HG02763 (cell line): ENCODE data around the gene TNKS2.
"Not testable (repeated sequence)": the region's sequence is repeated elsewhere in the genome, so short reads cannot be mapped to it uniquely, and the experiment has no call there.

ENCODE experiments used
- ATAC-seq: cut with Tn5 transposase; IDR thresholded peaks from one replicate; pipeline ENCODE4 v1.9.1; 2021; ENCODE audit warnings: mild to moderate bottlenecking, moderate library complexity; ENCODE audit not compliant: unreplicated experiment

TNKS2 gene

DNA sequence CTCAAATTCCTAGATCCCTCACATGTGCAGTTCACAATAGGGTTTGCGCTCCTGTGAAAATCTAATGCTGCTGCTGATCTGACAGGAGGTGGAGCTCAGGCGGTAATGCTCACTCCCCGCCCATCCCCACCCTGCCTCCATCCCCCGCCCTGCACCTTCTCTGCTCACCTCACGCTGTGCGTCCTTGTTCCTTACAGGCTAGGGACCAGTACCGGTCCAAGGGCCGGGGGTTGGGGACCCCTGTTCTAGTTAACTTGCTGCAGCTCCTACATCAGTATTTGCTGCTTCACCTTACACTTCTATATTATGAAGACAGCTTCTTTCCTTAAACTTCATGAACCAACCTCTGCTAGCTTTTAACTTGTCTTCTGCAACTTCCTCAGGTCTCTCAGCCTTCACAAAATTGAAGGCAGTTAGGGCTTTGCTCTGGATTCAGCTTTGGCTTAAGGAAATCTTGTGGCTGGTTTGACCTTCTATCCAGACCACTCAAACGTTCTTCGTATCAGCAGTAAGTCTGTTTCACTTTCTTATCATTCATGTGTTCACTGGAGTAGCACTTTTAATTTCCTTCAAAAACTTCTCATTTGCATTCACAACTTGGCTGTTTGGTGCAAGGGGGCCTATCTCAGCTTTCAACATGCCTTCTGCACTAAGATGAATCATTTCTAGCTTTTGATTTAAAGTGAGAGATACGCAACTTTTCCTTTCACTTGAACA is 1.7 kb upstream of the TNKS2 start:
- ATAC-seq: peak; percentile 36

- no peak for ATAC-seq
Measured at GRCh38 chr10:91797048-91797690, 1.1 kb upstream of the TNKS2 start.

- ATAC-seq: peak; percentile 34
Measured at GRCh38 chr10:91798649-91799611, 704 bp downstream of the TNKS2 start.

- ATAC-seq: no peak
Measured at GRCh38 chr10:91799612-91799975, 1.4 kb downstream of the TNKS2 start.

GRCh38 chr10:91800182-91800581 is 2.0 kb downstream of the TNKS2 start:
- no peak for ATAC-seq

- ATAC-seq: no peak
Measured at GRCh38 chr10:91800756-91801155, 2.5 kb downstream of the TNKS2 start.

DNA sequence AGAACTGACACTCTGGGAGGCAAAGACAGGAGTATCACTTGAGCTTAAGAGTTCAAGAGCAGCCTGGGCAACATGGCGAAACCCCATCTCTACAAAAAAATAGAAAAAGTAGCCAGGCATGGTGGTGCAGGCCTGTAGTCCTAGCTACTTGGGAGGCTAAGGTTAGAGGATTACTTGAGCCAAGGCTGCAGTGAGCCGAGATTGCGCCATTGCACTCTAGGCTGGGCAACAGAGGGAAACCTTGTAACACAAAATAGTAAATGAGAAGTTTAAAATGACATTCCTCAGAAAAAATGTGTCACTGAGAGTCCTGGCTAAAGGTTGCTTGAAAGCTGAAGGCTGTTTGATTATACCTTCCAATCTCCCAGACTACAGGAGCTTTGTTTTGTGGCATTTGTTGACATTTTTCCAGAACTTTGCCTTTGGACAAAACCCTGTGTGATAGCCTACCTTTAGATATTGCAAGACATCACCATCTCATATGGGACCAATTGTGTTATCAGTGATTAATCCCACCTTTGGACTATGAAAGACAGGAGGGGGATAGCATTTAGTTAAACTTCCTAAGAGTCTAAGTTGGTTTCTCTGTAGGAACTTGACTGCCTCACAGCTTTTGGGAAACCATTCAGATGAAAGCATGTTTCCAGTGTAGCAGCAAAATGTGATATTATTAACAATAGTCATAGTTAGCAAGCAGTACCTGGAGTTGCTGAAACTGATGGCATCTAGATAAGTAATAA is 5.3 kb downstream of the TNKS2 start:
- ATAC-seq: no peak

DNA sequence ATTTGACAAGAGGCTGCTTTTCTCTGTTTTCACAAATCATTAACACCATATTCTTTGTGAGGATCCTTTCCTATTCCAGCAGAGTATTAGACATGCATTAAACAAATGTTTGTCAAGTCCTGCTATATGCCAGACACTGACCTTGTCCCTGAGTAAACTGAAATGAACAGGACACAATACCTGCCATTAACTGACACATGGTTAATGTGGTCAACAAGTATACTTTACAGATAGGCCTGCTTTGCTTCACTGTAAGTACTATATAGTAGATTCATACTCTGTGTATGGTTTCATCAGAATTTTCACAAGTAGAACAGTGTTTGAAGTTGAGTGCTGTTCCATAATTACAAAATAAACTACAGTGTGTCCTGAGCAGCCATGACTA is 5.9 kb downstream of the TNKS2 start:
- ATAC-seq: no peak

DNA sequence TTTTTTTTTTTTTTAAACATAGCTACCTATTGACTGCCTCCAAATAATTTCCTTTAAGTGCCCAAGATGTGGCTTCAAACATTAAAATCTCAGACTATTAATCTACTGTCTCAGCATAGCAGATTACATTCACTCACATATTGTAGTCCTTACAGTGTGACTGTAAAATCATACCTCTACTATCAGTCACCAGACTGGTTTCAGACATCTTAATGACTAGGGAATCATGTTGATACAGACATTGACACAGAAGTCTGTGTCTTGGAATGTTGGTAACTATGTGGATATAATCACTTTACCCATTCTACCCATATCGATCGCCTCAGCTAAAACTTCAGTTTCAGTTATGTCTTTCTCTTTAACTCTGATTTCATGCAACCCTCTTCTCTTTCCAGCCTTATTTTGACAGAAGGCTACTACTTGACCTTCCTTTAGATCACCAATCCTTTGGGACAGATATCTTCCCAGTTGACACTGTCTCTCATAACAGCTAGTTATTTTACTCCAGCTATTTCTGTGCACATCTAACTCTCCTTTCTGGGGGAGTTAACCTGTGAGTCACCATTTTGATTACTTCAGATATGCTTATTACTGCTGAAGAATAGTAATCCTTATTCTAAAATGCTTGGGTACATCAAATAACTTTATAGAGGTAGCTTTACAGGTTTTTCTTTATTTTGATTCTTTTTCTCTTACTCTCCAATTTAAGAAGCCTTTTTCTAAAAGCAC is 7.0 kb downstream of the TNKS2 start:
- ATAC-seq: no peak

DNA sequence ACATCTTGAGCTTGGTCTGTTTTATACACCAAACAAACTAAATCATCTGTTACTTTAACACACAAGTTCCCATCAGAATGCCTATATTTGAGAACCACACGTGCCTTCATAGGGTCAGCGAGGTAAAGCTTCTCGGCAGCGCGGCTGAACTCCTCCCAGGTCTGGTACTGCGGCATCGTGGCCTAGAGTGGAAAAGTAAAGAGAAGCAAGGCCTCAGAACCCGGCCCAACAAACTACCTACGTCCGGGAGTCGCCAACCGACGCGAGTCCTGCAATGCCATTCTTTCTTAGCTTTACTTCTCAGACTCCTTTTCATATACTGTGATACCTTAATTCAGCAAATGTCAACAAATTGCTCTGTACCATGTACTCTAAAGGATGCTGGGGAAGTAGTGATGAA is 9.0 kb downstream of the TNKS2 start:
- ATAC-seq: not testable (repeated sequence)

DNA sequence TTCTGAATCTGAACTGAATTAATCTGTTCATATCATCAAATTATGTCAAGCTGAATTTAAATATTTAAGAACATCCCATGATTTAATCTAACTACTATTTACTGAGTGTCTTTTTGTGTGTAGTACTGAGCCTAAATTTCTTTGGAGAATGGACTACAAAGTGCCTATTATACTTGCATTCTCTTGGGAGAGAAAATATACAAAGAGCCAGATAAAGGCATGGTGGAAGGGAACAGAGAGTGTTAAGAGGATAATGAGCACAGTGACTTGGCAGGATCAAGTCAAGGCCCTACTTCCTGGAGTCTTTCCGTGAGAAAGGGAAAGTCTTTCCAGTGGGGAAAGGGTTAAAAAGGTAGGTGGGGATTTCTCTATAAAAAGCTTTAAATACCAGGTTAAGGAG is 15.0 kb downstream of the TNKS2 start:
- ATAC-seq: no peak

GRCh38 chr10:91816981-91817380 is 18.8 kb downstream of the TNKS2 start:
- no peak for ATAC-seq

DNA sequence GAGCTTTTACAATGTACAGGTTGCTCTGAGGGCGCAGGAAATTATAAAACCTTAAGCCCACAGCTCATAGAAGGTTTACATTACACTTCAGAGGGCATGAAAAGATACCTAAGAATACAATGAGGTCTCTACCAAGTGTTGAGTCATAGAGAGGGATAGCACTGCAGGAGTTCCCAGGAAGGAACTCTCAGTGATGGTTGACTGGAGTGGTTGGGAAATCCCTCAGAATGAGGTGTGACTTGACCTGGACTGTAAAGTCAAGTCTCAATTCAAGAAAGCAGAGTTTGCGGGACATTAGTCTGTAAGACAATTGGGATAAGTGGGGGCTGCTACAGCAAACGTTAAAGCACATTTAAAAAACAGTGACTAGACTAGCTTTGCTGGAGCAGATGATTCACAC is 21.9 kb downstream of the TNKS2 start:
- no peak for ATAC-seq

- no peak for ATAC-seq
Measured at GRCh38 chr10:91824076-91824475, 25.9 kb downstream of the TNKS2 start.

- ATAC-seq: no peak
Measured at GRCh38 chr10:91829268-91829667, 31.0 kb downstream of the TNKS2 start.

DNA sequence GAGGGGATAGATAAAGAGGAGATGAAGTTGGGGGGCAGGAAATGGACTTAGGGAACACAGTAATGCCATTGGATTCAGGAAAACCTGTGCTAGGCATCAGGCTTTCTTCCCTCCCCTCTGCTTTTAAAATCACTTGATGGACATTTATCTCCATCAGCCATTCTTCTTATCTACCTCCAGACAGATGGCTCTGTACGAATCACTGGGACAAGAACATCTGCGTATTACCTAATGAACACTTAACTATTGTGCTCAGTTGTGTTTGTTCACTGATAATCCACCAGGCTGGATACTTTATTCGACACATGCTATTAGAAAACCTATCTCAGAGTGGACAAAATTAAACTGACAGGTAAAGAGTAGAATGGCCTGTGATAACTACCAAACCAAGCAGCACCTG is 40.0 kb downstream of the TNKS2 start:
- no peak for ATAC-seq

GRCh38 chr10:91843083-91843482 is 44.9 kb downstream of the TNKS2 start:
- ATAC-seq: no peak

DNA sequence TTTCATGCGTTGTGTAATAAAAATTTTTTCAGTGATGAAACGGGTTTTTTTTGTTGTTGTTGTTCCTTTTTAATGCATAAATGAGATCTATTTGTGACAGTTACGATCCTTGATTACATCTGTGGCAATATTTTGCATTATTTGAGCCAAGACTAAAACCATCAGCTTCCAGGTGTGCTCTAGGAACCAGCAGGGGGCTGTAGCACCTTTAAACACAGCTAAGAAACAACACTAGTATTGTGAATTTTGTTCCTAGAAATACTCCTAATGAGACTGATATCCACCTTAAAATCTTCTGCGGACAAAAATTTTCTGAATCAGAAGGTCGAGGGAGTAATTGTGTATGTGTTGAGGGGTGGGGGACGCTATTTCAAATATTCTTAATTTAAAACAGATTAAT is 58.4 kb downstream of the TNKS2 start:
- ATAC-seq: no peak

DNA sequence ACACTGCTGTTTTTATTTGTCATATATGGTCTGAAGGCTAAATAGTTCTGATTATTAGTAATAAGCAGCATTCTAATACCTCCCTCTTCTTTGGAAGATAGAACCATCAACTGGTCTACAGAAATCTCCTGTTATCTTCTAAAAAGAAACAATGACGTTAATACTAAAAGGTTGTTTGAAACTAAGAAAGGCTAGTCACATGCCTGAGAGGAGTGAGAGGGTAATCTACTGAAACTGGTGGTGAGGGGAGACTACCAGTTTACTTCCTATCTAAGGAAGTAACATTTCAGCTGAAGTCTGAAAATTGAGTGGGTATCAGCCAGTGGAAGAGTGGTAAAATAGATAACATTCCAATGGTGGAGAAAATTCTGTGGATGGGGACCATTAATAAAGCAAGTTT is 62.7 kb downstream of the TNKS2 start:
- ATAC-seq: no peak

DNA sequence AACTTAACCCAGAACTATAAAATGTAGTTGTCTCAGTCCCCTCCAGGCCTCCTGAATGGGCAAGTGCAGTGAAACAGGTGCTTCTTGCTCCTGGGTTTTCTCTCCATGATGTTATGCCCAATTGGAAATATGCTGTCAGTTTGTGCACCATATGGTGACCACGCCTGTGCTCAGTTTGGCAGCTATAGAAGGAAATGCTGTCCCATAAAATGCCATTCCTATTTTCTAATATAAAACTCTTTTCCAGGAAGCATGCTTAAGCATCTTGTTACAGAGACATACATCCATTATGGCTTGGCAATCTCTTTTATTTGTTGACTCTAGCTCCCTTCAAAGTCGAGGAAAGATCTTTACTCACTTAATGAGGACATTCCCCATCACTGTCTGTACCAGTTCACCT is 65.9 kb downstream of the TNKS2 start:
- no peak for ATAC-seq
